Ovary (tissue), 9 donors: Measurements from ENCODE around the gene STIP1. TPM values are rescaled to one million over a fixed set of nuclear protein-coding genes. Genes with fewer than 3 reads are reported as not detected.

Experiments
- DNase-seq, 5 donors: peaks; one replicate each; pipeline ENCODE4 v3.0.0-alpha.2; 2019 to 2020
- H3K27ac ChIP-seq, 2 donors: fragments of 200-600 bp; one replicate each; pipeline versions ENCODE4 v1.5.1 to v1.8.0; 2019 to 2022
- H3K27me3 ChIP-seq: fragments of 200-600 bp; one replicate; pipeline ENCODE4 v1.8.0; 2022
- H3K36me3 ChIP-seq: fragments of 200-600 bp; sonication (generic); one replicate; pipeline ENCODE4 v1.5.1; 2019
- H3K4me1 ChIP-seq: one replicate; pipeline ENCODE4 v1.8.1; 2013; ENCODE audit warnings: mild to moderate bottlenecking, moderate library complexity; ENCODE audit not compliant: insufficient read depth
- H3K4me3 ChIP-seq: fragments of 200-600 bp; sonication (generic); one replicate; pipeline ENCODE4 v1.5.1; 2017
- H3K9me3 ChIP-seq, 2 donors: fragments of 200-600 bp in 1 of 2; sonication (generic) in 1 of 2; one replicate each; pipeline versions ENCODE4 v1.5.1 to v1.8.1; 2013 to 2019; ENCODE audit warnings: mild to moderate bottlenecking in 1 of 2, moderate library complexity in 1 of 2
- EP300 ChIP-seq: sonication (generic); formaldehyde crosslinking; IDR thresholded peaks from one replicate; pipeline ENCODE4 v1.6.1; 2017; ENCODE audit warnings: antibody characterized with exemption
- POLR2A ChIP-seq: fragments of 450-650 bp; IDR thresholded peaks from one replicate; pipeline ENCODE4 v1.6.1; 2017; ENCODE audit warnings: antibody characterized with exemption, mild to moderate bottlenecking, moderate library complexity
- WGBS, 3 donors: extraction: QIAGEN DNeasy Blood & Tissue Kit in 1 of 3; methylation state at CpG; one replicate each; pipeline versions ENCODE4 v1.1.5 to v1.1.7; 2013 to 2017; 5-methylcytosine and 5-hydroxymethylcytosine counted together
- intact Hi-C, 4 donors: fragments of 100-400 bp; cut with DNase I; formaldehyde crosslinking; loops; one replicate each; pipeline versions ENCODE4 v1.11.0 to v1.15.1; 2022 to 2023
- polyA plus RNA-seq, 2 donors: library from polyadenylated mRNA; stranded (reverse); fragments of 200-250 nt in 1 of 2; fragments of 350-450 nt in 1 of 2; fragmentation: Illumina TruSeq in 1 of 2; extraction: RNeasy Lipid Tissue Mini Kit (QIAGEN cat#74804) in 1 of 2; gene quantifications; one replicate each; pipeline ENCODE4 v1.2.3, GENCODE V29; 2013 to 2014
- total RNA-seq, 7 donors: library from RNA; depleted of rRNA in 2 of 7; stranded (reverse); fragments of >200 nt in 2 of 7; fragmentation: NEBNext Ultra II Directional in 3 of 7; extraction: Animal tissue kit (Norgen Biotek cat#: 25700) in 3 of 7; gene quantifications; one replicate each; pipeline versions ENCODE4 v1.1.0 to v1.2.4, GENCODE V29; 2016 to 2023
- TF ChIP-seq, protein P1 (sequence below), 3 donors: fragments of 450-650 bp in 2 of 3; fragments of 200-600 bp in 1 of 3; IDR thresholded peaks; one replicate each; pipeline versions ENCODE4 v1.5.1 to v1.8.0; 2016 to 2022; ENCODE audit warnings: antibody characterized with exemption in 3 of 3, mild to moderate bottlenecking in 1 of 3
- donor health status: DM: no; HTN: no; CAD: no; lungs with moderate emphysema.
- donor health status: DM: no; HTN: no; CAD: no.
- donor health status: Bipolar disorder and iron deficiency.
- donor health status: DM: yes; HTN: yes; CAD: no.
- donor health status: DM: no; HTN: no; CAD: no.
- donor health status: DM: yes; HTN: yes; CAD: no.

Gene STIP1
- total and polyA plus RNA-seq, 9 donors, result 48.4 to 238 (median 111) TPM

DNA sequence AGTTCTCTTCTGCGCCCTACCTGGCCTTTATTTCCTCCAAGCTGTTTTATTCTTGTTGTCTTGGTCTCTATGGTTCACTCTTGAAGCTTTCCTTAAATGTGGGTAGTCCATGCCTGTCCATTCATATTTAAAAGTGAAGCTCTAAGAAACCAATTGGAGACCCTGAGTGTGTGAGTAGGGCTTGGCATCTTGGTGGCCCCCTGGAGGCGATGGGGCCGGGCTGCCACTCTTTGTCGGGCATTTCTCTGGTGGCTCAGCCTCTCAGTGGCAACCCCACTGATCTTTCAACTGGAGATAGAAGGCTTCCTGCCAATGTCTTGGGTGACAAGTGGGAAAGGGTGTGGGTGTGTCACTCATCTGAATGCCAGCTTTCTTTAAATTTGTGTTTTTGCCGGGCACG lies 30.9 kb downstream of the STIP1 start:
- 78 to 88% (median 86%) methylated on average over 6 of the region's 6 CpGs for WGBS, 3 donors
- Histone ChIP-seq H3K27ac (no peak overlapping the region), H3K9me3 (no peaks in the 10 kb centered on the region), H3K27me3 (no peaks in the 10 kb centered on the region), H3K4me3 (no peak overlapping the region), H3K4me1 (no peaks in the 10 kb centered on the region), H3K36me3 (no peaks in the 10 kb centered on the region)
- no peak for DNase-seq
- intact Hi-C loops, result no loop called here
- TF ChIP-seq, protein P1, sequence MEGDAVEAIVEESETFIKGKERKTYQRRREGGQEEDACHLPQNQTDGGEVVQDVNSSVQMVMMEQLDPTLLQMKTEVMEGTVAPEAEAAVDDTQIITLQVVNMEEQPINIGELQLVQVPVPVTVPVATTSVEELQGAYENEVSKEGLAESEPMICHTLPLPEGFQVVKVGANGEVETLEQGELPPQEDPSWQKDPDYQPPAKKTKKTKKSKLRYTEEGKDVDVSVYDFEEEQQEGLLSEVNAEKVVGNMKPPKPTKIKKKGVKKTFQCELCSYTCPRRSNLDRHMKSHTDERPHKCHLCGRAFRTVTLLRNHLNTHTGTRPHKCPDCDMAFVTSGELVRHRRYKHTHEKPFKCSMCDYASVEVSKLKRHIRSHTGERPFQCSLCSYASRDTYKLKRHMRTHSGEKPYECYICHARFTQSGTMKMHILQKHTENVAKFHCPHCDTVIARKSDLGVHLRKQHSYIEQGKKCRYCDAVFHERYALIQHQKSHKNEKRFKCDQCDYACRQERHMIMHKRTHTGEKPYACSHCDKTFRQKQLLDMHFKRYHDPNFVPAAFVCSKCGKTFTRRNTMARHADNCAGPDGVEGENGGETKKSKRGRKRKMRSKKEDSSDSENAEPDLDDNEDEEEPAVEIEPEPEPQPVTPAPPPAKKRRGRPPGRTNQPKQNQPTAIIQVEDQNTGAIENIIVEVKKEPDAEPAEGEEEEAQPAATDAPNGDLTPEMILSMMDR (IDR thresholded peaks at IDR 0.05), result no peak
- no peak for TF ChIP-seq EP300
- no peak for TF ChIP-seq POLR2A

DNA sequence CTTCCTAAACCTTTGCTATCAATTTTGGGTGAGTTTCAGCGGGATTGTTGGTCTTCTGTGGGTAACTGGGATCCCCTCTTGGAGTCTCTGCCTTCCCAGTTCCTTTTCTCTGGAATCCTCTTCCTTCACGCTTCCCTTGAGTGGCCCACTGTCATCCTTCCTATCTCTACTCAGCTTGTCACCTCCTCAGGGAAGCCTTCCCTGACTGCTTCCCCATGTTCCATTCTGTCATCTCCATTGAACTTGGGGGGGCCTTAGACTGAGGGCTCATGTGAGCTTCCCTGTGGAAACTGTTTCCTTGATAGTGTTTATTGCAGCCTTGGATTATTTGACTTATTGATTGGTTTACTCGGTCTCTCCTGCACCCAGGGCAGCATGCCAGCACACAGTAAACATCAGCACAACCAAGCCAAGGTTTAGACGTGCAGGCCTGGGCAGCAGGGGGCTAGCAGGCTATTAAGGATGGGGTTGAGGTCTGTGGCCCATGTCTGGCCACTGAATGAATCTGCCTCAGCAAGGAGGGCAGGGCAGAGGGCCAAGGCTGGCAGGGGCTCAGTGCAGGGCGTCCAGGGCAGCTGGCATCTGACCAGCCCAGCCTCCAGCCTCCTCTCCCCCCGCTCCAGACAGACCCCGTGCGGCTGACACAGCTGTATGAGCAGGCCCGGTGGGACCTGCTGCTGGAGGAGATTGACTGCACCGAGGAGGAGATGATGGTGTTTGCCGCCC lies 32.8 kb downstream of the STIP1 start:
- peak in 2 of 5 donors; percentile 22 to 29 for DNase-seq
- intact Hi-C loops, result no loop called here
- H3K4me3 ChIP-seq, result no peak overlapping the region
- H3K27me3 ChIP-seq, result no peaks in the 10 kb centered on the region
- WGBS, 3 donors, result 46 to 66% (median 56%) methylated on average over 8 to 11 of the region's 11 CpGs
- peaks cover 3% of the 10 kb centered on the region for H3K4me1 ChIP-seq
- H3K9me3 ChIP-seq, result no peaks in the 10 kb centered on the region
- H3K36me3 ChIP-seq, result no peaks in the 10 kb centered on the region
- TF ChIP-seq, protein P1 (IDR thresholded peaks at IDR 0.05), result no peak
- TF ChIP-seq EP300 (no peak), POLR2A (no peak)
- H3K27ac ChIP-seq, result no peak overlapping the region

DNA sequence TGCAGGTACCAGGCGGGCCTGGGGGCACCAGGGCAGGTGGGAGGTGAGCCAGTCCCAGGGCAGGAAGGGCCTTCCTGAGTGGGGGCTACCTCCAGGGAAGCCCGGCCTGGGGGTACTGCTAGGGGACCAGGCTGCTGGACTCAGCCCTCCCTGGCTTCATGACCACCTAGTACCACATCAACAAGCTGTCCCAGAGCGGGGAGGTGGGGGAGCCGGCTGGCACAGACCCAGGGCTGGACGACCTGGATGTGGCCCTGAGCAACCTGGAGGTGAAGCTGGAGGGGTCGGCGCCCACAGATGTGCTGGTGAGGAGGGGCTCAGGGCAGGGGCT lies 33.3 kb downstream of the STIP1 start:
- 67 to 85% (median 75%) methylated on average over 7 of the region's 7 CpGs for WGBS, 3 donors
- TF ChIP-seq, protein P1 (IDR thresholded peaks at IDR 0.05), result no peak
- TF ChIP-seq EP300, result no peak
- no peak for TF ChIP-seq POLR2A
- Histone ChIP-seq H3K27me3 (no peaks in the 10 kb centered on the region), H3K36me3 (no peaks in the 10 kb centered on the region), H3K4me3 (no peak overlapping the region), H3K27ac (no peak overlapping the region), H3K9me3 (no peaks in the 10 kb centered on the region), H3K4me1 (peaks cover 3% of the 10 kb centered on the region)
- intact Hi-C loops, result no loop called here
- DNase-seq, result peak in 3 of 5 donors; percentile 25 to 36 (median 25)

DNA sequence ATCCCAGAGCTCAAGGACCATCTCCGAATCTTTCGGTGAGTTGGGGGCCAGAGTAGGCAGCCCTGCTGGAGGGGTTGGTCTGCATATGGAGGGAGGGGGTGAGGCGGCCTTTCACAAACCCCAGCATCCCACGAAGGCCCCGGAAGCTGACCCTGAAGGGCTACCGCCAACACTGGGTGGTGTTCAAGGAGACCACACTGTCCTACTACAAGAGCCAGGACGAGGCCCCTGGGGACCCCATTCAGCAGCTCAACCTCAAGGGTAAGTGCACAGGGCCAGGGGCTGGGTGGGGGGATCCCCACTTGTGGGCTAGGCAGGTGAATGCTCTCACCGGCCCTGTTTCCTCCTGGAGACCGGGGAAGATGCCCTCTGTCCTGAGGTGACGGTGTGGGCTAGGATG lies 33.8 kb downstream of the STIP1 start:
- Histone ChIP-seq H3K4me1 (peaks cover 3% of the 10 kb centered on the region), H3K36me3 (no peaks in the 10 kb centered on the region), H3K4me3 (no peak overlapping the region), H3K27ac (no peak overlapping the region), H3K27me3 (no peaks in the 10 kb centered on the region), H3K9me3 (no peaks in the 10 kb centered on the region)
- WGBS, 3 donors, result 84 to 91% (median 85%) methylated on average over 10 of the region's 10 CpGs
- DNase-seq, result peak in 1 of 5 donors; percentile 20
- intact Hi-C loops, result no loop called here
- TF ChIP-seq, protein P1 (IDR thresholded peaks at IDR 0.05), result no peak
- no peak for TF ChIP-seq EP300
- TF ChIP-seq POLR2A, result no peak
